Measurements from ENCODE around the gene AMPD1.

DNA sequence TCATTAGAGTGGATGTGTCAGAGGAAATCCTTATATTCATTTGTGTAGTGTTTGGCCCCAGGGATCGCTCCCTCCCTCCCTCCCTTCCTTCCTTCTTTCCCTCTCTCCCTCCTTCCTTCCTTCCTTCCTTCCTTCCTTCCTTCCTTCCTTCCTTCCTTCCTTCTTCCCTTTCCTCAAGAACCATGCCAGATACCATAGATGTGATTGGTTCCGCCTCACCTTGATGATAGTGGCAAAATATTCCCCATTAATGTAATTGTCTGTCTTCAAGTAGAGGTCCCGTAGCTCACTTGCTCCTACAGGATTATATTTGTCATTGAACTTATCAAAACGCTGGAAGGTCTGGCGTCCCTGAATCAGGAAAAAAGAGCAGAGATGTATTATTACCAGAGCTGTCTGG lies 17.7 kb downstream of the AMPD1 start:
- TF ChIP-seq YY1 (IDR thresholded peaks at IDR 0.05; ENCODE audit: insufficient read depth, insufficient read length): no peak
- no peak for TF ChIP-seq SUZ12 (IDR thresholded peaks at IDR 0.05; ENCODE audit: extremely low read depth, insufficient read depth, insufficient read length)

Measured in NT2/D1 (cell line).